ENCODE measurements around the gene C2CD4D. TPM values are rescaled to one million over a fixed set of nuclear protein-coding genes. Genes with fewer than 3 reads are reported as not detected.
"Not testable (repeated sequence)": the region's sequence is repeated elsewhere in the genome, so short reads cannot be mapped to it uniquely, and the experiment has no call there.

Gene C2CD4D
- 1.2 TPM for total RNA-seq

DNA sequence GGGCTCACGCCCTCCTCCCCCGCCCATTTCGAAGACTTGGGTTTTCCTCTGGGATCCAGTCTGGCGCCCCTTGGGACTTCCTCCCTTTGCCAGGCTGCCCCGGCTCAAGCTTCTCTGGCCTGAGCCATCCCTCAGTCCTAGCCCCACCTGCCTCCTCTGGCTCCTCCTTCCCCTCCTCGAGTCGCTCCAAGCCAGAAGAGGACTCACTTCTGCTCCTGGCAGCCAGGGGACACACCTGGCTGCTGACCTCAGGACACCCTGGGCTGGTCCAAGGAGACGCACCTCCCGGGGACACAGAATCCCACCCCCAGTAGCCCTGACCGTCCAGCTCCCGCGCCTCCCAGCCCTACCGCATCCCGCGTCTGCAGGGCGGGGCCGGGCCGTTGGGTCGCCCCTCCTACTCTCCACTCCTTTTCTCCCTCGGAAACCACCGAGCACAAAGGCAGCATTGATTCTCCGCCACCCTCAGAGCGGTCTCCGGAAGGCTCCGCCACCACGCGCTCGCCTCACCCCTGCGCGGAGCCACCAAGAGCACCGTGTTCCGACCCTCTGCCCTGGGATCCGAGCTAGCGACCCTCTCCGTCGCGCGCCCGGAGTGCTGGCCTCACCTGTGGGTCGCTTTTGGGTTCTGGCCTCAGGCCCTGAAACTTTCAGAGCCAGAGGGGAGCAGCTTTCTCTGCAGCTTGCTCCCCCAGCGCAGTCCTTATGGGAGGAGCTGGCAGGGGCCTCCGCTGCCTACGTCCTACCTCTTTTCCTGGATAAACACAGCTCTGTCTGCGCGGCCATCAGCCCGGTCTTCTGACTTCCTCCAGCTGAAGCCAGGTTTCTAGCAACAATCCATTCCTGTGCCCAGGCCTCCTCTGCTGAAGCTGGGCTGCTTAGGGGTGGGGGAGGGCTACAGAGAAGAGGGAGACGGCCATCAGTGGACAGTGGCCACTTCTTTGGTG is at the start of gene C2CD4D:
C2CD4D (minus strand) TSS at position 364 of the 947 bp plus-strand sequence. CDS start 831 bp downstream, outside the sequence.
- peak; percentile 76 for DNase-seq (ENCODE audit: low spot score)

DNA sequence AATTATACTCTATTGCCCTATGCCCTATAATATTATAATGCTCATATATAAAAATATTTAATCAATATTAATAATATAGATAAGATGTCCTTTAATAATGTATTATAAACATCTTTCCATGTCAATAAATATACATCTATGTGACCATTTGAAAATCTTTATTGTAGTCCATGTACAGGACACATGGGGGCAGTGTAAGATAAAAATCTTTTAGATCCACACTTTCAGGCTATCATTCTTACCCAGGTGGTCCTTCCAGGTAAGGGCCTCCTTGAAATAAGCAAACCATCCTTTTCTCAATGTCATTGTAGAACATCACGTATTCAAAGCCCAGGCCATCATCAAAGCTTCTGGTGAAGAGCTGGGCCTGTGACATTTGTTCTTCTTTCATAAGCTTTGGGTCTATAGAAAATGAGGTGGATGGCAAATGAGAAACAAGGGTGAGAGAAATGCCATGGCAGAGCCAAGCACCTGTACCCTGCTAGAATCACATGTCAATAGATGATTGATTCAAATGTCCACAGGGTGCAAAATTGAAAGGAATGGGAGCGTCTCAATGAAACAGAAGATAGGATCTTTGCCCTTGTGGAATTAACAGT is 49.5 kb upstream of the C2CD4D start:
- DNase-seq (ENCODE audit: low spot score), result no peak

DNA sequence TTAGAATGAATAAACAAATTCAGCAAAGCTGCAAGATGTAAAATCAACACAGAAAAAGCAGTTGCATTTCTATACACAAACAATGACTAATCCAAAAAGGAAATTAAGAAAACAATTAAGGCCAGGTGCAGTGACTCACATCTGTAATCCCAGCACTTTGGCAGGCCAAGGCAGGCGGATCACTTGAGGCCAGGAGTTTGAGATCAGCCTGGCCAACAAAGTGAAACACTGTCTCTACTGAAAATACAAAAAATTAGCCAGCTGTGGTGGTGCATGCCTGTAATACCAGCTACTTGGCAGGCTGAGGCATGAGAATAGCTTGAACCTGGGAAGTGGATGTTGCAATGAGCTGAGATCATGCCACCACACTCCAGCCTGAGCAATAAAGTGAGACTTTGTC is 47.4 kb upstream of the C2CD4D start:
- no peak for DNase-seq (ENCODE audit: low spot score)

DNA sequence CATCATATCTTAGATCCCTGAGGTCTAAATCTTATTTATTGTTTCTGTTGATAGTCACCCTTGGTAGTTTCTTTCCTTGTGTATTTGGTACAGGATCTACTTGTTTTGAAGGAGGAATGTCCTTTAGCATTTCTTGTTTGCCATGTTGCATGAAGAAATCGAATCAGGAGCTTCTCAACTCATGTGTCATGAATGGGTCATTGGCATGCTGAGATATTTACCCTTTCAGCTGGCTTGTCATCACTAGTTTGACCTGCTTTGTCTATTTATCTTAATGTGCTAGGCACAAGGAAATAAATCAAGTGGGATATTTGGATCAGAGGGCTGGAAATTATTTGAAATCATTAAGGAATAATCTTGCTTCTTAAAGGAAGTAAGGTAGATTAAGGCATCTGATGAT is 45.9 kb upstream of the C2CD4D start:
- DNase-seq (ENCODE audit: low spot score), result no peak

DNA sequence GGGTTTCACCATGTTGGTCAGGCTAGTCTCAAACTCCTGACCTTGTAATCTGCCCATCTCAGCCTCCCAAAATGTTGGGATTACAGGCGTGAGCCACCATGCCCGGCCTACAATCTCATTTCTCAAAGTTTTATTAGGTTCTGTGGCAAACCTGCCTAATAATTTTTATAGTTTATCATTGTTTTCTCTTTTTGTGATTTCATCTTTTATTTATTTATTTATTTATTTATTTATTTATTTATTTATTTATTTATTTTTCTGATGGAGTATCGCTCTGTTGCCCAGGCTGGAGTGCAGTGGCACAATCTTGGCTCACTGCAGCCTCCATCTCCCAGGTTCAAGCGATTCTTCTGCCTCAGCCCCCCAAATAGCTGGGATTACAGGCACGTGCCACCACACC is 45.3 kb upstream of the C2CD4D start:
- DNase-seq (ENCODE audit: low spot score), result not testable (repeated sequence)

DNA sequence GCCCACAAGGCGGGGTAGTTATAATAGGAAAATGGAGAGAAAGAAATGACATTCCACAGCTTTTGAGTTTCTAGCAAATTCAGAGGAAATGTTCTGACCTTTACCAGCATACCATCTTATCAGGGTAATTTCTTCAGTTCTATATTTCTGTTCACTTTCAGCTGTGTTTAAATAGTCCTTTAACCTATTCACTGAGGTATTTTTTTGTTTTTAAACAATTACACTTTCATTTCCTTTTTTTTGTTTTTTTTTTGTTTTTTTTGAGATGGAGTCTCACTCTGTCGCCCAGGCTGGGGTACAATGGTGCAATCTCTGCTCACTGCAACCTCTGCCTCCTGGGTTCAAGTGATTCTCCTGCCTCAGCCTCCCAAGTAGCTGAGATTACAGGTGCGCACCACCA is 44.8 kb upstream of the C2CD4D start:
- DNase-seq (ENCODE audit: low spot score), result not testable (repeated sequence)

DNA sequence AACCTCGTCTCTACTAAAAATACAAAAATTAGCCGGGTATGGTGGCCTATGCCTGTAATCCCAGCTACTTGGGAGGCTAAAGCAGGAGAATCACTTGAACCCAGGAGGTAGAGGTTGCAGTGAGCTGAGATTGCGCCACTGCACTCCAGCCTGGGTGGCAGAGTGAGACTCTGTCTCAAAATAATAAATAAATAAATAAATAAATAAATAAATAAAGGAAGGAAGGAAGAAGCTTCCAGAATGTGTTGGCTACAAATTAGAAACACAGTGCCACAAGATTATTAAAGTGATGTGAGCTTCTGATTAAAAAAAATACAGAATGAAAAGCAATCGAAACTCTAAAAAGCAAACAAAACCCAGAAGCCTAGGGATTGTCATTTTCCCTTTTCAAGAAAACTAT is 44.3 kb upstream of the C2CD4D start:
- not testable (repeated sequence) for DNase-seq (ENCODE audit: low spot score)

DNA sequence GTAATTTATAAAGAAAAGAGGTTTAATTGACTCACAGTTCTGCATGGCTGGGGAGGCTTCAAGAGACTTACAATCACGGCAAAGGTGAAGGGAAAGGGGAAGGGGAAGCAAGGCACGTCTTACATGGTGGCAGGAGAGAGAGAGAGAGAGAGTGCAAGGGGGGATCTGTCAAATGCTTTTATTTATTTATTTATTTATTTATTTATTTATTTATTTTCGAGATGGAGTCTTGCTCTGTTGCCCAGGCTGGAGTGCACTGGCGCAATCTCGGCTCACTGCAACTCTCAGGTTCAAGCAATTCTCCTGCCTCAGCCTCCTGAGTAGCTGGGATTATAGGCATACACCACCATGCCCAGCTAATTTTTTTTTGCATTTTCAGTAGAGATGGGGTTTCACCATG is 43.3 kb upstream of the C2CD4D start:
- DNase-seq (ENCODE audit: low spot score), result not testable (repeated sequence)

DNA sequence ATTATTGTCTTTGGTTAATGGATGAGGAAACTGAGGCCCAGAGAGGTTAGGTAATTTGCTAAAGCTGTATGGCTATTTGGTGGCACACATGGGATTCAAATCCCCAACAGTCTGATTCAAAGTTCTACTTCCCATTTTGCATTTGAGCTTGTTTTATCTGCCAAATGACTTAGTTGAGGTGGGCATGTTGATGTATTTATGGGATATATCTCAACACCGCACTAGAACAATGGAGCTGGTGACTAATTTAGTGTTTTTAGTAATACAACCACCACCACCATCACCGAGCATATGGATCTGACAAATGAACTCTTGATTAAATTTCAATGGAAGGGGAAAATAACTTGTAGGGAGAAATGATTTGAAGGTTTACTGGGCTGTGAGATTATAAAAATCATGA is 42.8 kb upstream of the C2CD4D start:
- no peak for DNase-seq (ENCODE audit: low spot score)

DNA sequence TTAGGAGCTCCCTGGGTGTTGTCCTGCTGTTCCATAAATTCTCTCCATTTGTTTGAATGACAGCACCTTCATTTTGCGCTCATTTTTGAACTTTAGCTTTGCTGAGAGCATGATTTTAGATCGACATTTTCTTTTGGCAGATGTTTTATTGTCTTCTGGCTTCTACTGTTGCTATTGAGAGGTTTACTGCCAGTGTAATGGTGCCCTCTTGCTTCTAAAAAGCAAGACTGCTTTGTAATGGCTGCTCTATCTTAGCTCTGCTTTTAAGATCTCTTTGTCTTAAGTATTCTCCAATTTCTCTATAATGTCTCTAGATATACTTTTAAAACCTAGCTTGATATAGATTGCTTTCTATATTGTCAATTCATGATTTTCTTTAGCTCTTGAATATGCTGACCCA is 41.9 kb upstream of the C2CD4D start:
- DNase-seq (ENCODE audit: low spot score), result no peak

DNA sequence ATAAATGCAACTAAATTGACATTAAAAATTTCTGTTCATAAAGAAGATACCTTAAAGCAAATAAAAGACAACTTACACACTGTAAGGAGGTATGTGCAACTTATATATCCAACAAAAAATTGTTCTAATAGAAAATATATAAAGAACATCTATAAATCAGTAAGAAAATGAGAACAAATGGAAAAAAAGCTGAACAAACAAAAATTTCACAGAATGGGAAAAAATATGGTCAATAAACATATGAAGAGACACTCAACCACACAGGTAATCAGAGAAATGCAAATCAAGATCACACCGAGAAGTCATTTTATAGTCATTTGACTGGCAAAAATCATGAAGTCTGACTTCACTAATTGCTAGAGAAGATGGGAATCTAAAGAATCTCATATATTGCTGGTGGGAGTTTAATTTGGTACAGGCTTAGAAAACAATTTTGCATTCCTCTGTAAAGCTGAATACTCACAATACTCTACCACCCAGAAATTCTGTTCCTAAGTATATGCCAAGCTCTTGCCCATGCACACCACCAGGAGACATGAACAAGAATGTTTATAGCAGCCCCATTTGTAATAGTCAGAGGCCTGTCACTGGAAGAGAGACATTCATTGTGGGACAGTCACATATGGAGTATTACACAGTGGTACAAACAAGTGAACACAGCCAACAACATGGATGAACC is 35.9 kb upstream of the C2CD4D start:
- DNase-seq (ENCODE audit: low spot score), result no peak

DNA sequence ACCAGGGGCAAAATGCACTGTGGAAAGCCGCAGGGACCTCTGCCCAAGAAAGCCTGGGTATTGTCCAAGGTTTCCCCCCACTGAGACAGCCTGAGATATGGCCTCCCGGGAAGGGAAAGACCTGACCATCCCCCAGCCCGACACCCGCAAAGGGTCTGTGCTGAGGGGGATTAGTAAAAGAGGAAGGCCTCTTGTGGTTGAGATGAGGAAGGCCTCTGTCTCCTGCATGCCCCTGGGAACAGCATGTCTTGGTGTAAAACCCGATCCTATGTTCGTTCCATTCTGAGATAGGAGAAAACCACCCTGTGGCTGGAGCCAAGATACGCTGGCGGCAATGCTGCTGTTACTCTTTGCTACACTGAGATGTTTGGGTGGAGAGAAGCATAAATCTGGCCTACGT is 33.2 kb upstream of the C2CD4D start:
- DNase-seq (ENCODE audit: low spot score), result not testable (repeated sequence)

DNA sequence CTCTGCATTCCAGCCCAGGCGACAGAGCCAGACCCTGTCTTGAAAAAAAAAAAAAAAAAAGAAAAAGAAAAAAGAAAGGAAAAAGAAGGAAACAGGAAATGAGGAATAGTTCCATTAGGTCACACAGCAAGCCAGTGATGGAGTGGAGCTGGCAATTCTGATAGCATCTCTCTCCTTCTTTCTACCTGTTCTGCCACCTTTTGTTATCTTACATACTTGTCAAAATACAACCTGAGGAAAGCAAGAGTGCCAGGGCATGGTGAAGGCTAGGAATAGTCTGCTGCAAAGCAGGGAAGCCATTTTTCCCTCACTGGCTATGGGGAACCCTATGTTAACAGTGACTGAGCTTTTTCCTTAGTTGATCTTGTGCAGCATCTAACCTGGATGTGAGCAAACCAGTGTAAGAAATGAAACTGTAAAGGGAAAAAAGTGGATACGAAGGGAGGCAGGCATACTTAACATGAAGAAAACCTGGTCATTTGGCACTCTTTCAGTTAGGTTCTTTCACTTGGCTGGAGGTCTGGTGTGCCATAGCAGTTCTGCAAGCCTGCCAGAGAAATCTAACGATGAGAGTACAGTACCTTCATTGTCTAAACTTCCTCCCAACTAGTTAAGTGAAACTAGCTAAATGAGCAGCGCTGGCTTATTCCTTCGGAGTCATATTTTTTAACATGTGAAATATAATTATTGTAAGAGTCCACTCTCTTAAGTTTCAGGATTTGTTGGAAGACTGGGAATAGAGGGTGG is 31.8 kb upstream of the C2CD4D start:
- DNase-seq (ENCODE audit: low spot score), result no peak

DNA sequence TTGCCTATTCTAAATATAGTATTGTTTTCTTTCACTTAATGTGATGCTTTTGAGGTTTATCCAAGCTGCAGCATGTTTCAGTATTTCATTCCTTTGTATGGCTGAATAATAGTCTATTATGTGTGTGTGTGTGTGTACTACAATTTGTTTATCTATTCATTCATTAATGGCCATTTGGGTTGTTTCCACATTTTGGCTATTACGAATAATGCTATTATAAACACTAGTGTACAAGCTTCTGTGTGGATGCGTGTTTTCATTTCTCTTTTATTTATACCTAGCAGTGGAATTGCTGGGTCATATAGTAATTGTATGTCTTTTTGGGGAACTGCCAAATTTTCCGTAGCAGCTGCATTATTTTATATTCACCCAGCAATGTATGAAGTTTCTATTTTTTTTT is 28.9 kb upstream of the C2CD4D start:
- no peak for DNase-seq (ENCODE audit: low spot score)

DNA sequence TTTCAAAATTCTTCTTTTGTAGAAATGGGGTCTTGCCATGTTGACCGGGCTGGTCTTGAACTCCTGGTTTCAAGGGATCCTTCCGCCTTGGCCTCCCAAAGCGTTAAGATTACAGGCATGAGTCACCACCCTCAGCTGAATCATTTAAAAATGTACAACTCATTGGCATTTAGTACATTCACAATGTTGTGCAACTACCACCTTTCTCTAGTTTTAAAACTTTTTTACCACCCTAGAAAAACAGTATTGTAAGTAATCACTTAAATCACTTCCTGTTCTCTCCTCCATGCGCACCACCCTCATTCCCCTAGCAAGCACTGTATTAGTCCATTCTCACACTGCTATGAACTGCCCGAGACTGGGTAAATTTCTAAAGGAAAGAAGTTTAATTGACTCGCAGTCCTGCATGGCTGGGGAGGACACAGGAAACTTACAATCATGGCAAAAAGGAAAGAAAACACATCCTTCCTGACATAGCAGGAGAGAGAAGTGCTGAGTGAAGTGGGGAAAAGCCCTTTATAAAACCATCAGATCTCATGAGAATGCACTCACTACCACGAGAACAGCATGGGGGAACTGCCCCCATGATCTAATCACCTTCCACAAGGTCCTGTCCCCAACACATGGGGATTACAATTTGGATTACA is 28.3 kb upstream of the C2CD4D start:
- no peak for DNase-seq (ENCODE audit: low spot score)

DNA sequence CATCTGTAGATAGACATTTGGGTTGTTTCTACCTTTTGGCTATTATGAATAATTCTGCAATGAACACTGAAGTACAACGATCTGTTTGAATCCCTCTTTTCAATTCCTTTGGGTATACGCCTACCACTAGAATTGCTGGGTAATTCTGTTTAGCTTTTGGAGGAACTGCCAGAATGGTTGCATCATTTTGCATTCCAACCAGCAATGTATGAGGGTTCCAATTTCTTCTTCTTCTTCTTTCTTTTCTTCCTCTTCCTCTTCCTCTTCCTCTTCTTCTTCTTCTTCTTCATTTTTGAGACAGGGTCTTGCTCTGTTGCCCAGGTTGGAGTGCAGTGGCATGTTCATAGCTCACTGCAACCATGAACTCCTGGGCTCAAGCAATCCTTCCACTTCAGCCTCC is 27.7 kb upstream of the C2CD4D start:
- no peak for DNase-seq (ENCODE audit: low spot score)

DNA sequence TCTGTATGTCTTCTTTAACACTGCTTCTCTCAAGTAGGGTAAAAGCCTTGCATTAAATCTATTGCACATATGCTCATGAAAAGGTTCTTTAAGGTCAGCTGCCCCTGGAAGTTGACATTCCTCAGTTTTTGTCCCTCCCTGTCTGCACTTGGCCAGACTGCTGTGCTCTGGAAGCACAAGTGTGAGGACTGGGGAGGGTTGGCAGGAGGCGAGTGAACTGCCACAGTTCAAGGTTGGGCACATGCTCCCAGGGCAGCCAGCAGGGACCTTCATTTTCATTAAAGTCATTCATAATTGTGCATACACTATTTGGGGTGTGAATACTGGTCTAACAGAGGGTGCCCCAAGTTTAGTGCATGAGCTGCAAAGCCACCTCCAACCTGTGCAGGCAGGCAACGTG is 24.8 kb upstream of the C2CD4D start:
- no peak for DNase-seq (ENCODE audit: low spot score)

DNA sequence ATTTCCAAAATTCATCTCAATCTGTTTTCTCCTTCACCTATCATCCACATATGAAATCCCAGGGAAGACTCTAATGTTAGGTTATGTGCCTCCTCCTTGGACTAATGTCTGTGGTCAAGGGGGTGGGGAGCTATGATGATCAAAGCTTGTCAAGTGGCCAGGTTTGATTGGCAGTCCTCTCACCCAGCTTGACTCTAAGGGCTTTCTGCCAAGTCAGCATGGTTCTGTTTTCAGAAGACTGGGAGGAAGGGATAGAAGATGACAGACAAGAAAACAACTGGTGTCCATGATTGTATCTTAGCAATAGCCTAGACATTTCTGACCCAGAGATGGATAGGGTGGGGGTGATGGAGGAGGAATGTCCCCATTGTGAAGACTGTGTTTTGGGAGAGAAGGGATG is 23.0 kb upstream of the C2CD4D start:
- DNase-seq (ENCODE audit: low spot score), result no peak

DNA sequence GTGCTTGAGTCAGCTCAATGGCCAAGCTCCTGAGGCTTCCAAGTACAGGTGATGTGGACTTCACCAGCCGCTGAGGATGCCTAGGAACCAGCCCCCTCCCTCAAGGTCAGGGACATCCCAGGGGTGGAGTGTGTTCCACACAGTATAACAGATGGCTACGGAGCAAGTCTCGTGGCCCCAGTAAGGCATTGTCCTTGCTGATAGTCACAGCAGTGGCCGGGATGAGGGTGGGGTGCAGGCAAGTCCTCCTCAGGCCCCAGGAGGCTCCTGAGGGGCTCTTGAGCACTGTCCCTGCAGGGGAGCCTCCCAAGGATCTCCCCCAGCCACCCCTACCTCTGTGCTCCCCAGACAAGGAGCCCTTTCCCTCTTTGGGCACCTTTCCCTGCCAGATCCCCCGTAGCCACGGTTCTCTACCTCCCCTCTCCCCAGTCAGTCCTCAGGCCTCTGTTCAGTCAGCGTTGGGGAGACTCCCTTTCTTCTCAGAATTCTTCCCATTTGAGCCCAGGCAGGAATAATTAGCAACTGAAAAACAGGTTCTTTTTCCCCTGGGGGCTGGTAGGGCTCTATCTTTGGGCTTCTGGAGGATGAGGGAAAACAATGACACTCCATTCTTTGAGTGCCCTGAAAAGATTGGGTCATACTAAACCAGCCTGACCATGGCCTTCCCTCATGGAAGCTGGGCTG is 21.0 kb upstream of the C2CD4D start:
- no peak for DNase-seq (ENCODE audit: low spot score)

DNA sequence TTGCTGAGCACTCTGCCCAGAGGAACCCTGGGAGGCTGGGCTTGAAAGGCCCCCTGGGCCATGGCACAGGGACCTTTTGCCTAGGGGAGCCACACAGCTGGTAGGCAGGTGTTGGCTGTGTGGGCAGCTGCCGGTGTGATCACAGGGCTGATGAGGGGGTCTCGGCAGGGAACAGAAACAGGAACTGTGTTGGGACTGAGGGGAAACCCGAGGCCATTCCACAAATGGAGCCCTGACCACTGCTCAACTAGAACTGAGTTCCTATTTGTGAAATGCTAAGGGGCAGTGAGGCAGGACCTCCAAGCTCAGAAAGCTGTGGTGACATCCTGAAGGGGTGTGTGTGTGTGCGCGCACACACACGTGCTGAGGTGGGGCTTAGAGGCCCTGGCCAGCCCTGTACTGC is 20.3 kb upstream of the C2CD4D start:
- no peak for DNase-seq (ENCODE audit: low spot score)
